ENCODE measurements around the gene PLOD1. TPM values are rescaled to one million over a fixed set of nuclear protein-coding genes. Genes with fewer than 3 reads are reported as not detected.
"Not testable (repeated sequence)": the region's sequence is repeated elsewhere in the genome, so short reads cannot be mapped to it uniquely, and the experiment has no call there.

Gene PLOD1
- total RNA-seq, 6 experiments from 2014 or later: 294 to 438 (median 315) TPM

GRCh38 chr1:11912000-11912399 lies 22.5 kb upstream of the PLOD1 start:
- H3K27ac Mint-ChIP-seq: no peak overlapping the region
- DNase-seq: no peak
- peaks cover 28% of the 10 kb centered on the region for H3K27me3 Mint-ChIP-seq (ENCODE audit: insufficient read depth)
- H3K36me3 Mint-ChIP-seq (ENCODE audit: low read depth): no peaks in the 10 kb centered on the region
- H3K4me3 Mint-ChIP-seq: no peak overlapping the region
- H3K4me1 Mint-ChIP-seq (ENCODE audit: low read depth): peaks cover 19% of the 10 kb centered on the region
- no peak for TF ChIP-seq CTCF (IDR thresholded peaks at IDR 0.05)
- peaks cover 11% of the 10 kb centered on the region for H3K9me3 Mint-ChIP-seq

- H3K36me3 Mint-ChIP-seq (ENCODE audit: low read depth); H3K4me3 Mint-ChIP-seq; DNase-seq; H3K27ac Mint-ChIP-seq: not testable (repeated sequence)
- Mint-ChIP-seq H3K9me3 (peaks cover 11% of the 10 kb centered on the region), H3K27me3 (ENCODE audit: insufficient read depth) (peaks cover 28% of the 10 kb centered on the region), H3K4me1 (ENCODE audit: low read depth) (peaks cover 18% of the 10 kb centered on the region)
Observed at GRCh38 chr1:11912482-11913216, 21.9 kb upstream of the PLOD1 start.

- no peak for DNase-seq
- H3K4me1 Mint-ChIP-seq (ENCODE audit: low read depth): peaks cover 14% of the 10 kb centered on the region
- no peak overlapping the region for H3K27ac Mint-ChIP-seq
- no peak overlapping the region for H3K4me3 Mint-ChIP-seq
- peaks cover 6% of the 10 kb centered on the region for H3K9me3 Mint-ChIP-seq
- H3K27me3 Mint-ChIP-seq (ENCODE audit: insufficient read depth): peaks cover 22% of the 10 kb centered on the region
- no peak for TF ChIP-seq CTCF (IDR thresholded peaks at IDR 0.05)
- H3K36me3 Mint-ChIP-seq (ENCODE audit: low read depth): no peaks in the 10 kb centered on the region
Observed at GRCh38 chr1:11913291-11913690, 21.2 kb upstream of the PLOD1 start.

GRCh38 chr1:11914024-11914423 lies 20.5 kb upstream of the PLOD1 start:
- H3K27me3 Mint-ChIP-seq (ENCODE audit: insufficient read depth): peaks cover 16% of the 10 kb centered on the region
- no peak overlapping the region for H3K27ac Mint-ChIP-seq
- no peaks in the 10 kb centered on the region for H3K36me3 Mint-ChIP-seq (ENCODE audit: low read depth)
- H3K4me1 Mint-ChIP-seq (ENCODE audit: low read depth): peaks cover 15% of the 10 kb centered on the region
- H3K9me3 Mint-ChIP-seq: peaks cover 1% of the 10 kb centered on the region; the same call in 1 of the 2 replicates
- H3K4me3 Mint-ChIP-seq: no peak overlapping the region
- TF ChIP-seq CTCF (IDR thresholded peaks at IDR 0.05): no peak
- no peak for DNase-seq

- Mint-ChIP-seq H3K4me3 (0 out of 2 replicates have a peak overlapping the region, but pooled peaks have one; percentile 15), H3K9me3 (no peaks in the 10 kb centered on the region), H3K27me3 (ENCODE audit: insufficient read depth) (peaks cover under 1% of the 10 kb centered on the region; the same call in 1 of the 2 replicates), H3K27ac (peak overlapping the region; percentile 74), H3K36me3 (ENCODE audit: low read depth) (peaks cover 15% of the 10 kb centered on the region; the same call in 1 of the 2 replicates), H3K4me1 (ENCODE audit: low read depth) (peaks cover 30% of the 10 kb centered on the region)
- TF ChIP-seq CTCF (IDR thresholded peaks at IDR 0.05): no peak
- DNase-seq: peak; percentile 82
Observed at GRCh38 chr1:11918799-11919519, 15.6 kb upstream of the PLOD1 start.

GRCh38 chr1:11919621-11920020 lies 14.9 kb upstream of the PLOD1 start:
- Mint-ChIP-seq H3K27me3 (ENCODE audit: insufficient read depth) (no peaks in the 10 kb centered on the region; the same call in 1 of the 2 replicates), H3K9me3 (no peaks in the 10 kb centered on the region), H3K36me3 (ENCODE audit: low read depth) (peaks cover 19% of the 10 kb centered on the region), H3K4me1 (ENCODE audit: low read depth) (peaks cover 36% of the 10 kb centered on the region), H3K4me3 (no peak overlapping the region), H3K27ac (no peak overlapping the region)
- DNase-seq: no peak
- TF ChIP-seq CTCF (IDR thresholded peaks at IDR 0.05): no peak
